ENCODE results near the gene SS18L1. TPM values are rescaled to one million over a fixed set of nuclear protein-coding genes. Genes with fewer than 3 reads are reported as not detected.

SS18L1 gene
- total RNA-seq, 1 experiment from 2014 or later, result 18.0 TPM

GRCh38 chr20:62208795-62209755, 65.5 kb downstream of the SS18L1 start:
- DNase-seq (ENCODE audit: low read depth), result no peak

GRCh38 chr20:62209850-62210495, 66.4 kb downstream of the SS18L1 start:
- DNase-seq (ENCODE audit: low read depth), result no peak

GRCh38 chr20:62210496-62210855, 66.9 kb downstream of the SS18L1 start:
- no peak for DNase-seq (ENCODE audit: low read depth)

- no peak for DNase-seq (ENCODE audit: low read depth)
Observed at GRCh38 chr20:62211216-62211615, 67.6 kb downstream of the SS18L1 start.

GRCh38 chr20:62211769-62212288, 68.3 kb downstream of the SS18L1 start:
- no peak for DNase-seq (ENCODE audit: low read depth)

- DNase-seq (ENCODE audit: low read depth), result no peak
Observed at GRCh38 chr20:62212299-62212698, 68.7 kb downstream of the SS18L1 start.

GRCh38 chr20:62214067-62214466, 70.5 kb downstream of the SS18L1 start:
- no peak for DNase-seq (ENCODE audit: low read depth)

- DNase-seq (ENCODE audit: low read depth), result no peak
Observed at GRCh38 chr20:62215020-62215990, 71.7 kb downstream of the SS18L1 start.

GRCh38 chr20:62215991-62216635, 72.5 kb downstream of the SS18L1 start:
- DNase-seq (ENCODE audit: low read depth), result no peak

- DNase-seq (ENCODE audit: low read depth), result peak; percentile 18
Observed at GRCh38 chr20:62216636-62217566, 73.3 kb downstream of the SS18L1 start.

GRCh38 chr20:62217913-62218773, 74.6 kb downstream of the SS18L1 start:
- no peak for DNase-seq (ENCODE audit: low read depth)

- no peak for DNase-seq (ENCODE audit: low read depth)
Observed at GRCh38 chr20:62219101-62219991, 75.8 kb downstream of the SS18L1 start.

GRCh38 chr20:62219992-62220665, 76.6 kb downstream of the SS18L1 start, which contains the start of gene HRH3:
Gene HRH3, minus strand, starts transcription at chr20:62220278. Its CDS starts 308 bp downstream, at chr20:62219970.
- no peak for DNase-seq (ENCODE audit: low read depth)

GRCh38 chr20:62220666-62221568, 77.3 kb downstream of the SS18L1 start:
- DNase-seq (ENCODE audit: low read depth), result no peak

- no peak for DNase-seq (ENCODE audit: low read depth)
Observed at GRCh38 chr20:62222266-62222850, 78.8 kb downstream of the SS18L1 start.

- DNase-seq (ENCODE audit: low read depth), result no peak
Observed at GRCh38 chr20:62222972-62223371, 79.4 kb downstream of the SS18L1 start.

All from LHCN-M2 (cell line).